GM19455 (cell line): ENCODE data around the gene FOXK2.
"Not testable (repeated sequence)": the region's sequence is repeated elsewhere in the genome, so short reads cannot be mapped to it uniquely, and the experiment has no call there.

Source experiments
- ATAC-seq: cut with Tn5 transposase; IDR thresholded peaks from one replicate; pipeline ENCODE4 v1.9.1; 2021; ENCODE audit not compliant: unreplicated experiment

Gene FOXK2

GRCh38 chr17:82528484-82529265 lies 9.1 kb downstream of the FOXK2 start:
- no peak for ATAC-seq

- no peak for ATAC-seq
Observed at GRCh38 chr17:82529914-82530300, 10.4 kb downstream of the FOXK2 start.

- no peak for ATAC-seq
Observed at GRCh38 chr17:82531431-82531881, 11.9 kb downstream of the FOXK2 start.

- no peak for ATAC-seq
Observed at GRCh38 chr17:82534401-82534812, 14.9 kb downstream of the FOXK2 start.

GRCh38 chr17:82536512-82537201 lies 17.1 kb downstream of the FOXK2 start:
- no peak for ATAC-seq

GRCh38 chr17:82537228-82537627 lies 17.7 kb downstream of the FOXK2 start:
- not testable (repeated sequence) for ATAC-seq

GRCh38 chr17:82539076-82539475 lies 19.5 kb downstream of the FOXK2 start:
- not testable (repeated sequence) for ATAC-seq

GRCh38 chr17:82542439-82542838 lies 22.9 kb downstream of the FOXK2 start:
- ATAC-seq = no peak

GRCh38 chr17:82544431-82545070 lies 25.0 kb downstream of the FOXK2 start:
- ATAC-seq = no peak

GRCh38 chr17:82545071-82545462 lies 25.5 kb downstream of the FOXK2 start:
- no peak for ATAC-seq

- no peak for ATAC-seq
Observed at GRCh38 chr17:82547981-82548380, 28.4 kb downstream of the FOXK2 start.

GRCh38 chr17:82548681-82549303 lies 29.3 kb downstream of the FOXK2 start:
- ATAC-seq = no peak

- no peak for ATAC-seq
Observed at GRCh38 chr17:82551779-82552457, 32.4 kb downstream of the FOXK2 start.

- no peak for ATAC-seq
Observed at GRCh38 chr17:82552580-82552979, 33.0 kb downstream of the FOXK2 start.

GRCh38 chr17:82553210-82553930 lies 33.8 kb downstream of the FOXK2 start:
- no peak for ATAC-seq

GRCh38 chr17:82557510-82557909 lies 38.0 kb downstream of the FOXK2 start:
- ATAC-seq = not testable (repeated sequence)

GRCh38 chr17:82559566-82560251 lies 40.2 kb downstream of the FOXK2 start:
- ATAC-seq = no peak

- ATAC-seq = no peak
Observed at GRCh38 chr17:82560252-82560642, 40.7 kb downstream of the FOXK2 start.

- ATAC-seq = no peak
Observed at GRCh38 chr17:82560802-82561428, 41.4 kb downstream of the FOXK2 start.
